Measurements from ENCODE around the gene PPM1B.

PPM1B gene

GRCh38 chr2:44273076-44273475 is 104.4 kb downstream of the PPM1B start:
- Mint-ChIP-seq H3K36me3 (no peaks in the 10 kb centered on the region), H3K9me3 (ENCODE audit: low read depth) (no peaks in the 10 kb centered on the region), H3K27me3 (no peaks in the 10 kb centered on the region), H3K4me1 (ENCODE audit: low read depth) (no peaks in the 10 kb centered on the region), H3K27ac (no peak overlapping the region), H3K4me3 (no peak overlapping the region)

- Mint-ChIP-seq H3K36me3 (no peaks in the 10 kb centered on the region), H3K4me3 (no peak overlapping the region)
Observed at GRCh38 chr2:44273596-44273995, 104.9 kb downstream of the PPM1B start.

GRCh38 chr2:44275927-44276303 is 107.2 kb downstream of the PPM1B start:
- Mint-ChIP-seq H3K27ac (no peak overlapping the region), H3K27me3 (no peaks in the 10 kb centered on the region), H3K4me1 (ENCODE audit: low read depth) (no peaks in the 10 kb centered on the region), H3K9me3 (ENCODE audit: low read depth) (no peaks in the 10 kb centered on the region), H3K36me3 (no peaks in the 10 kb centered on the region), H3K4me3 (no peak overlapping the region)

More at GRCh38 chr2:44273596-44273995, 104.9 kb downstream of the PPM1B start:
- Mint-ChIP-seq H3K9me3 (ENCODE audit: low read depth) (no peaks in the 10 kb centered on the region), H3K4me1 (ENCODE audit: low read depth) (no peaks in the 10 kb centered on the region), H3K27me3 (no peaks in the 10 kb centered on the region), H3K27ac (no peak overlapping the region)

GRCh38 chr2:44277541-44277940 is 108.9 kb downstream of the PPM1B start:
- H3K4me3 Mint-ChIP-seq: no peak overlapping the region
- no peak overlapping the region for H3K27ac Mint-ChIP-seq
- no peaks in the 10 kb centered on the region for H3K9me3 Mint-ChIP-seq (ENCODE audit: low read depth)
- H3K27me3 Mint-ChIP-seq: no peaks in the 10 kb centered on the region
- H3K36me3 Mint-ChIP-seq: peaks cover 2% of the 10 kb centered on the region
- H3K4me1 Mint-ChIP-seq (ENCODE audit: low read depth): no peaks in the 10 kb centered on the region

- H3K4me1 Mint-ChIP-seq (ENCODE audit: low read depth): no peaks in the 10 kb centered on the region
- no peak overlapping the region for H3K27ac Mint-ChIP-seq
- H3K27me3 Mint-ChIP-seq: no peaks in the 10 kb centered on the region
- no peaks in the 10 kb centered on the region for H3K9me3 Mint-ChIP-seq (ENCODE audit: low read depth)
- peaks cover 8% of the 10 kb centered on the region for H3K36me3 Mint-ChIP-seq
- no peak overlapping the region for H3K4me3 Mint-ChIP-seq
Observed at GRCh38 chr2:44280869-44281268, 112.2 kb downstream of the PPM1B start.
